Neural crest cell (in vitro differentiated cells): ENCODE measurements around the gene UGCG. TPM values are rescaled to one million over a fixed set of nuclear protein-coding genes. Genes with fewer than 3 reads are reported as not detected.

ENCODE experiments used
- DNase-seq: peaks from one replicate; pipeline ENCODE4 v3.0.0; 2021; ENCODE audit warnings: low read depth, mixed read lengths, low spot score
- H3K27ac Mint-ChIP-seq: one replicate; pipeline ENCODE4 v1.8.0; 2021; ENCODE audit warnings: mild to moderate bottlenecking, mixed read lengths; ENCODE audit not compliant: unreplicated experiment
- H3K27me3 Mint-ChIP-seq: 2 replicates; pipeline ENCODE4 v1.8.0; 2021; ENCODE audit warnings: low read depth, mild to moderate bottlenecking, mixed read lengths
- H3K36me3 Mint-ChIP-seq: 2 replicates; pipeline ENCODE4 v1.8.0; 2021; ENCODE audit warnings: low read depth, mild to moderate bottlenecking, mixed read lengths
- H3K4me1 Mint-ChIP-seq: 2 replicates; pipeline ENCODE4 v1.8.0; 2021; ENCODE audit warnings: mixed read lengths
- H3K4me3 Mint-ChIP-seq: one replicate; pipeline ENCODE4 v1.8.0; 2021; ENCODE audit warnings: mild to moderate bottlenecking, mixed read lengths
- H3K9me3 Mint-ChIP-seq: 2 replicates; pipeline ENCODE4 v1.8.0; 2021; ENCODE audit warnings: mixed read lengths
- total RNA-seq: library from RNA; stranded (reverse); gene quantifications from 2 replicates; pipeline ENCODE4 v1.2.1, GENCODE V29; 2021
- TF ChIP-seq, protein P1 (sequence below): fragments of 200-600 bp; sonication (generic); conservative IDR thresholded peaks from 2 replicates; pipeline ENCODE4 v1.5.0; 2021; ENCODE audit warnings: antibody characterized with exemption, mild to moderate bottlenecking

Gene UGCG
- total RNA-seq, 1 donor from 2014 or later, result 21.2 TPM

DNA sequence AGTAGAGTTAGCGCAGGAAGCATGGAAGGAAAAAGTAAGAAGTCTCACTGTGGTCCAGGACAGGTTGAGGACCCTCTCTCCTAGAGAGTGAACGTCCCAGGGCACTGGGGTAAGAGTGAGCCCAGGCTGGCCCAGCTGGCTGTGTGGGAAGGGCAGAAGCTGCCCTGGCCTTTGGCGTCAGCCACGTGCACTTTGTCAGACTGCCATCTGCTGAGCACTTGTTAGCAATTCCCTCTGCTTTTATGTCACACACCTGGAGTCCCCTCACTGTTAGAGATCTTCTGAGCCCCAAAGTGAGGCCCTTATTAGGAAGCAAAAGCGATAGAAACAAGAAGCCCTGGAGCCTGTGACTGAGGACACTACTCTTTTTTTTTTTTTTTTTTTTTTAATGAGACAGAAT lies 79.1 kb downstream of the UGCG start:
- Mint-ChIP-seq H3K36me3 (no peaks in the 10 kb centered on the region), H3K4me3 (no peak overlapping the region), H3K4me1 (no peaks in the 10 kb centered on the region), H3K27ac (no peak overlapping the region), H3K27me3 (no peaks in the 10 kb centered on the region), H3K9me3 (no peaks in the 10 kb centered on the region)
- TF ChIP-seq, protein P1, sequence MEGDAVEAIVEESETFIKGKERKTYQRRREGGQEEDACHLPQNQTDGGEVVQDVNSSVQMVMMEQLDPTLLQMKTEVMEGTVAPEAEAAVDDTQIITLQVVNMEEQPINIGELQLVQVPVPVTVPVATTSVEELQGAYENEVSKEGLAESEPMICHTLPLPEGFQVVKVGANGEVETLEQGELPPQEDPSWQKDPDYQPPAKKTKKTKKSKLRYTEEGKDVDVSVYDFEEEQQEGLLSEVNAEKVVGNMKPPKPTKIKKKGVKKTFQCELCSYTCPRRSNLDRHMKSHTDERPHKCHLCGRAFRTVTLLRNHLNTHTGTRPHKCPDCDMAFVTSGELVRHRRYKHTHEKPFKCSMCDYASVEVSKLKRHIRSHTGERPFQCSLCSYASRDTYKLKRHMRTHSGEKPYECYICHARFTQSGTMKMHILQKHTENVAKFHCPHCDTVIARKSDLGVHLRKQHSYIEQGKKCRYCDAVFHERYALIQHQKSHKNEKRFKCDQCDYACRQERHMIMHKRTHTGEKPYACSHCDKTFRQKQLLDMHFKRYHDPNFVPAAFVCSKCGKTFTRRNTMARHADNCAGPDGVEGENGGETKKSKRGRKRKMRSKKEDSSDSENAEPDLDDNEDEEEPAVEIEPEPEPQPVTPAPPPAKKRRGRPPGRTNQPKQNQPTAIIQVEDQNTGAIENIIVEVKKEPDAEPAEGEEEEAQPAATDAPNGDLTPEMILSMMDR, result no peak
- no peak for DNase-seq

DNA sequence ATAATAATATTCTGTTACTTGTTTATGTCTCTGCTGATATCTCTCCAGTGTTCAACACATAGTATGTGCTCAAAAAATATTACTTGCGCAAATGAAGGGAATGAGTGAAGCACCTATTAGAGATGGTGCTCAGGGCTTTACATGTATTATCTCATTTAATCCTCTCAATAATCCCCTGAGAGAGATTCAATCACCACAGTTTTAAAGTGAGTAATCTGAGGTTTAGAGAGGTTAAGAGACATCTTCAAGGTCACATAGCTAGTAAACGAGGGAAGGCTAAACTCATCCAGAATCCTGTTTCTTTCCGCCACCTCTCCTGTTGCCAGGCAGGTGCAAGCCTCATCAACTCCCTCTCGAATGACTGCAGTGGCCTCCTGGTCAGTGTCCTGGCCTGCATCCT lies 82.0 kb downstream of the UGCG start:
- Mint-ChIP-seq H3K27me3 (no peaks in the 10 kb centered on the region), H3K4me1 (no peaks in the 10 kb centered on the region), H3K9me3 (no peaks in the 10 kb centered on the region), H3K4me3 (no peak overlapping the region), H3K27ac (no peak overlapping the region), H3K36me3 (no peaks in the 10 kb centered on the region)
- TF ChIP-seq, protein P1, result no peak
- DNase-seq, result no peak

DNA sequence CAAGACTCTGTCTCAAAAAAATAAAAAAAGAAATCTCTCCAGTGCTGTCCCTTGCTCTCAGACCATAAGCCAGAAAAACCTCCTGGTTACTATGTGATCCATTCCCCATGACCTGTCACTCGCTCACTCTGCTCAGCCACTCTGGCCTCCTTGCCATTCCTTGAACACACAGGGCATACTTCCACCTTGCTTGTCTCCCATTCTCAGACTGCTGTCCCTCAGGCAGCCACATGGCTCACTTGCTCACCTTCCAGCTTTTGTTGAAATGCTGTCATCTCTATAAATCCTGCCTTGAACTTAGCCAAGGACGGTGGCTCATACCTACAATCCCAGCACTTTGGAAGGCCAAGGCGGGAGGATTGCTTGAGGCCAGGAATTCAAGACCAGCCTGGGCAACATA lies 82.9 kb downstream of the UGCG start:
- no peaks in the 10 kb centered on the region for H3K36me3 Mint-ChIP-seq
- DNase-seq, result no peak
- H3K27me3 Mint-ChIP-seq, result no peaks in the 10 kb centered on the region
- no peaks in the 10 kb centered on the region for H3K4me1 Mint-ChIP-seq
- no peak overlapping the region for H3K27ac Mint-ChIP-seq
- no peak overlapping the region for H3K4me3 Mint-ChIP-seq
- TF ChIP-seq, protein P1, result no peak
- no peaks in the 10 kb centered on the region for H3K9me3 Mint-ChIP-seq

- DNase-seq, result no peak
- Mint-ChIP-seq H3K4me3 (no peak overlapping the region), H3K27ac (no peak overlapping the region), H3K4me1 (no peaks in the 10 kb centered on the region), H3K9me3 (no peaks in the 10 kb centered on the region), H3K36me3 (no peaks in the 10 kb centered on the region), H3K27me3 (no peaks in the 10 kb centered on the region)
- TF ChIP-seq, protein P1, result no peak
Observed at GRCh38 chr9:111980398-111980797, 83.8 kb downstream of the UGCG start.

GRCh38 chr9:111983484-111983908 lies 86.9 kb downstream of the UGCG start:
- TF ChIP-seq, protein P1, result no peak
- Mint-ChIP-seq H3K4me1 (peaks cover 5% of the 10 kb centered on the region), H3K4me3 (no peak overlapping the region), H3K9me3 (no peaks in the 10 kb centered on the region), H3K36me3 (no peaks in the 10 kb centered on the region), H3K27me3 (no peaks in the 10 kb centered on the region), H3K27ac (no peak overlapping the region)
- no peak for DNase-seq
